Hepatocyte (in vitro differentiated cells): ENCODE results near the gene ARHGAP15.

Experiments used
- EZH2 ChIP-seq: fragments of 200-600 bp; sonication (generic); IDR thresholded peaks from 2 replicates; pipeline ENCODE4 v1.6.1; 2016; ENCODE audit warnings: antibody characterized with exemption, mild to moderate bottlenecking, borderline replicate concordance
- TF ChIP-seq, protein P1 (sequence below): fragments of 200-600 bp; sonication (generic); IDR thresholded peaks from 2 replicates; pipeline ENCODE4 v1.5.1; 2016; ENCODE audit warnings: antibody characterized with exemption, mild to moderate bottlenecking; ENCODE audit not compliant: poor library complexity

DNA sequence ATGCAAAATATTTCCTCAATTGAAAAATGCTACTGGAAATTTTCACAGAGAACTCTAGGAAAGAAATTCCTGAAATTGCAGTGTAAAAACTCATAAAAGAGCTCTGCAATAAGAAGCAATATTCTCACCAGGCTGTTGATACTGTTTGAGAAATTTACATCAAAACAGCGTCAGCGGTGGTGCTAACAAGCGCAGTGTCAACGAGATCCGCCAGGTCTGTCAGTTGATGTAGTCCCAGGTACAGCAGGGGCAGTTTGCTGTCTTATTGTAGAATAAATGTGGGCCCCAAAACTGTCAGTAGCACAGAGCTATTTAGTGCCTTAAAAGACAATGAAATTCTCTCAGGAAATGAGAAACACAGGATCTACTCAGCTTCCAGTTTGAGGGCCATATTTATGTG, 611.2 kb downstream of the ARHGAP15 start:
- TF ChIP-seq, protein P1, sequence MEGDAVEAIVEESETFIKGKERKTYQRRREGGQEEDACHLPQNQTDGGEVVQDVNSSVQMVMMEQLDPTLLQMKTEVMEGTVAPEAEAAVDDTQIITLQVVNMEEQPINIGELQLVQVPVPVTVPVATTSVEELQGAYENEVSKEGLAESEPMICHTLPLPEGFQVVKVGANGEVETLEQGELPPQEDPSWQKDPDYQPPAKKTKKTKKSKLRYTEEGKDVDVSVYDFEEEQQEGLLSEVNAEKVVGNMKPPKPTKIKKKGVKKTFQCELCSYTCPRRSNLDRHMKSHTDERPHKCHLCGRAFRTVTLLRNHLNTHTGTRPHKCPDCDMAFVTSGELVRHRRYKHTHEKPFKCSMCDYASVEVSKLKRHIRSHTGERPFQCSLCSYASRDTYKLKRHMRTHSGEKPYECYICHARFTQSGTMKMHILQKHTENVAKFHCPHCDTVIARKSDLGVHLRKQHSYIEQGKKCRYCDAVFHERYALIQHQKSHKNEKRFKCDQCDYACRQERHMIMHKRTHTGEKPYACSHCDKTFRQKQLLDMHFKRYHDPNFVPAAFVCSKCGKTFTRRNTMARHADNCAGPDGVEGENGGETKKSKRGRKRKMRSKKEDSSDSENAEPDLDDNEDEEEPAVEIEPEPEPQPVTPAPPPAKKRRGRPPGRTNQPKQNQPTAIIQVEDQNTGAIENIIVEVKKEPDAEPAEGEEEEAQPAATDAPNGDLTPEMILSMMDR: no peak
- no peak for TF ChIP-seq EZH2
